K562 (cell line): ENCODE results near the gene SPATA25. TPM values are rescaled to one million over a fixed set of nuclear protein-coding genes. Genes with fewer than 3 reads are reported as not detected.

Source experiments
- CBFA2T2 ChIP-seq: fragments of 450-650 bp; conservative IDR thresholded peaks from 2 replicates; pipeline ENCODE4 v1.6.1; 2017; ENCODE audit warnings: mild to moderate bottlenecking
- DACH1 ChIP-seq: fragments of 450-650 bp; IDR thresholded peaks from 2 replicates; pipeline ENCODE4 v1.6.1; 2018; ENCODE audit not compliant: partially characterized antibody
- DPF2 ChIP-seq: fragments of 450-650 bp; IDR thresholded peaks from 2 replicates; pipeline ENCODE4 v1.6.1; 2016
- MEF2D ChIP-seq: conservative IDR thresholded peaks from 2 replicates; pipeline ENCODE4 v1.6.1; 2016; ENCODE audit warnings: low read depth, missing genetic modification characterization, missing compliant biosample characterization
- NRF1 ChIP-seq, 2 experiments: fragments of 450-650 bp; IDR thresholded peaks in 1 of 2; conservative IDR thresholded peaks in 1 of 2; 2 replicates each; pipeline ENCODE4 v1.6.1; 2014; ENCODE audit warnings: mild to moderate bottlenecking in 2 of 2
- RNF2 ChIP-seq: sonication (generic); IDR thresholded peaks from 2 replicates; pipeline ENCODE4 v1.6.1; 2016
- ZBTB17 ChIP-seq: fragments of 450-650 bp; formaldehyde crosslinking; IDR thresholded peaks from 2 replicates; pipeline ENCODE4 v1.4.0; 2020; ENCODE audit warnings: mild to moderate bottlenecking
- ZNF431 ChIP-seq: sonication (generic); formaldehyde crosslinking; IDR thresholded peaks from 2 replicates; pipeline ENCODE4 v1.8.0; 2022; ENCODE audit warnings: mild to moderate bottlenecking, missing genetic modification reagents
- polyA plus RNA-seq, 8 experiments: library from polyadenylated mRNA; depleted of rRNA in 4 of 8; stranded (reverse) in 5 of 8; unstranded in 3 of 8; fragments of >200 nt; fragmentation: Nextera tagmentation in 2 of 8; fragmentation: Illumina TruSeq in 1 of 8; extraction: Ambion mirVana in 2 of 8; extraction: Trizol in 1 of 8; gene quantifications; 2 replicates each; pipeline versions ENCODE4 v1.2.1 to v1.2.3, GENCODE V29; 2011 to 2014; ENCODE audit warnings: inconsistent platforms in 1 of 8, missing spikeins in 1 of 8
- total RNA-seq, 7 experiments: library from RNA; depleted of rRNA in 6 of 7; stranded (reverse); fragments of >200 nt in 6 of 7; fragmentation: Illumina TruSeq in 2 of 7; extraction: Trizol in 2 of 7; gene quantifications; 2 replicates each; pipeline versions ENCODE4 v1.2.1 to v1.2.3, GENCODE V29; 2011 to 2021; ENCODE audit warnings: low replicate concordance in 1 of 7
- TF ChIP-seq, protein P1 (sequence below), 2 experiments: fragments of 250-450 bp in 1 of 2; fragments of 450-650 bp in 1 of 2; sonication (Bioruptor Pico) in 1 of 2; IDR thresholded peaks; 2 replicates each; pipeline versions ENCODE4 v1.6.1 to v1.8.0; 2016 to 2021; ENCODE audit warnings: mild to moderate bottlenecking in 2 of 2, moderate library complexity in 2 of 2, missing compliant biosample characterization in 1 of 2, missing genetic modification characterization in 1 of 2
- TF ChIP-seq, protein P2 (sequence below): fragments of 250-450 bp; sonication (Bioruptor Pico); IDR thresholded peaks from 2 replicates; pipeline ENCODE4 v1.8.0; 2022; ENCODE audit warnings: moderate library complexity, mild to moderate bottlenecking, inconsistent platforms
- TF ChIP-seq, protein P3 (sequence below): fragments of 250-450 bp; sonication (Bioruptor Pico); IDR thresholded peaks from 2 replicates; pipeline ENCODE4 v1.4.0; 2020; ENCODE audit warnings: mild to moderate bottlenecking, moderate library complexity, borderline replicate concordance
- TF ChIP-seq, protein P4 (sequence below), 2 experiments: fragments of 200-800 bp in 1 of 2; sonication (Bioruptor generic) in 1 of 2; sonication (generic) in 1 of 2; formaldehyde crosslinking in 1 of 2; IDR thresholded peaks in 1 of 2; conservative IDR thresholded peaks in 1 of 2; 2 replicates each; pipeline versions ENCODE4 v1.5.0 to v1.6.1; 2016 to 2020; ENCODE audit warnings: missing compliant biosample characterization in 1 of 2, missing genetic modification characterization in 1 of 2, missing genetic modification reagents in 1 of 2
- TF ChIP-seq, protein P5 (sequence below): sonication (generic); formaldehyde crosslinking; IDR thresholded peaks from 2 replicates; pipeline ENCODE4 v1.8.0; 2022; ENCODE audit warnings: missing genetic modification reagents, mild to moderate bottlenecking, moderate library complexity, borderline replicate concordance

Gene SPATA25
- total and polyA plus RNA-seq, 9 of the 15 experiments (the other 6 are each of a cell fraction or from before 2014, with no cell fraction given), result 0.21 to 0.95 (median 0.53) TPM; not detected in 3

DNA sequence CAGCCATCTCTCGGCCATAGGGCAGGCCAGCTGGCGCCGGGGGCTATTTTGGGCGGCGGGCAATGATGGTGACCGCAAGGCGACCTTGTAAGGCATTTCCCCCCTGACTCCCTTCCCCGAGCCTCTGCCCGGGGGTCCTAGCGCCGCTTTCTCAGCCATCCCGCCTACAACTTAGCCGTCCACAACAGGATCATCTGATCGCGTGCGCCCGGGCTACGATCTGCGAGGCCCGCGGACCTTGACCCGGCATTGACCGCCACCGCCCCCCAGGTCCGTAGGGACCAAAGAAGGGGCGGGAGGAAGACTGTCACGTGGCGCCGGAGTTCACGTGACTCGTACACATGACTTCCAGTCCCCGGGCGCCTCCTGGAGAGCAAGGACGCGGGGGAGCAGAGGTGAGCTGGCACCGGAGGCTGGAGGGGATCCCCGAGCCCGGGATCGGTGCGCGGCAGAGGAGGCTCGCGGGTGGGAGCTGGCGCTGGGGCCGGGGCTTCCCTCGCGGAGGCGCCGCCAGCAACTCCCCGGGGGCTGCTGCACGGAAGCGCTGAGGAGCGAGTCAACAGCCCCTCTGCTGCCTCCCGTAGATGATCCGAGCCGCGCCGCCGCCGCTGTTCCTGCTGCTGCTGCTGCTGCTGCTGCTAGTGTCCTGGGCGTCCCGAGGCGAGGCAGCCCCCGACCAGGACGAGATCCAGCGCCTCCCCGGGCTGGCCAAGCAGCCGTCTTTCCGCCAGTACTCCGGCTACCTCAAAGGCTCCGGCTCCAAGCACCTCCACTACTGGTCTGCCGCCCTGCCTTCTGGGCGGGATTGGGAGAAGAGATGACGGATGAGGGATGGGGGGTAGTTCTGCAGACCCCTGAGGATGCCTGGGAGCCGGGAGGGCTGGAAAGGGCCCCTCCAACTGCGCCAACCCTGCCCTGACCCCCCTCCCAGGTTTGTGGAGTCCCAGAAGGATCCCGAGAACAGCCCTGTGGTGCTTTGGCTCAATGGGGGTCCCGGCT, 3.9 kb upstream of the SPATA25 start, which contains the start of the genes CTSA and NEURL2 (continued):
- TF ChIP-seq, protein P1, sequence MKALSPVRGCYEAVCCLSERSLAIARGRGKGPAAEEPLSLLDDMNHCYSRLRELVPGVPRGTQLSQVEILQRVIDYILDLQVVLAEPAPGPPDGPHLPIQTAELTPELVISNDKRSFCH (CRISPR knock-in tag; IDR thresholded peaks at IDR 0.05), result no peak
- TF ChIP-seq, protein P1 (tag; IDR thresholded peaks at IDR 0.05), result peak; percentile 59; the same call in 1 of the 2 replicates
- TF ChIP-seq MEF2D (peak; percentile 42; the same call in 1 of the 2 replicates), DACH1 (peak; percentile 19), ZBTB17 (CRISPR knock-in tag) (peak; percentile 63), CBFA2T2 (peak; percentile 98), ZNF431 (peak; percentile 44), RNF2 (peak; percentile 89), DPF2 (peak; percentile 35; the same call in 1 of the 2 replicates), NRF1 (conservative IDR thresholded peaks at IDR 0.05 in 1 of 2, IDR thresholded peaks at IDR 0.05 in 1 of 2) (peak; percentile 27 to 36; a peak in 2 of 4 replicates)
- TF ChIP-seq, protein P2, sequence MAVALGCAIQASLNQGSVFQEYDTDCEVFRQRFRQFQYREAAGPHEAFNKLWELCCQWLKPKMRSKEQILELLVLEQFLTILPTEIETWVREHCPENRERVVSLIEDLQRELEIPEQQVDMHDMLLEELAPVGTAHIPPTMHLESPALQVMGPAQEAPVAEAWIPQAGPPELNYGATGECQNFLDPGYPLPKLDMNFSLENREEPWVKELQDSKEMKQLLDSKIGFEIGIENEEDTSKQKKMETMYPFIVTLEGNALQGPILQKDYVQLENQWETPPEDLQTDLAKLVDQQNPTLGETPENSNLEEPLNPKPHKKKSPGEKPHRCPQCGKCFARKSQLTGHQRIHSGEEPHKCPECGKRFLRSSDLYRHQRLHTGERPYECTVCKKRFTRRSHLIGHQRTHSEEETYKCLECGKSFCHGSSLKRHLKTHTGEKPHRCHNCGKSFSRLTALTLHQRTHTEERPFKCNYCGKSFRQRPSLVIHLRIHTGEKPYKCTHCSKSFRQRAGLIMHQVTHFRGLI (CRISPR knock-in tag), result no peak
- TF ChIP-seq, protein P3, sequence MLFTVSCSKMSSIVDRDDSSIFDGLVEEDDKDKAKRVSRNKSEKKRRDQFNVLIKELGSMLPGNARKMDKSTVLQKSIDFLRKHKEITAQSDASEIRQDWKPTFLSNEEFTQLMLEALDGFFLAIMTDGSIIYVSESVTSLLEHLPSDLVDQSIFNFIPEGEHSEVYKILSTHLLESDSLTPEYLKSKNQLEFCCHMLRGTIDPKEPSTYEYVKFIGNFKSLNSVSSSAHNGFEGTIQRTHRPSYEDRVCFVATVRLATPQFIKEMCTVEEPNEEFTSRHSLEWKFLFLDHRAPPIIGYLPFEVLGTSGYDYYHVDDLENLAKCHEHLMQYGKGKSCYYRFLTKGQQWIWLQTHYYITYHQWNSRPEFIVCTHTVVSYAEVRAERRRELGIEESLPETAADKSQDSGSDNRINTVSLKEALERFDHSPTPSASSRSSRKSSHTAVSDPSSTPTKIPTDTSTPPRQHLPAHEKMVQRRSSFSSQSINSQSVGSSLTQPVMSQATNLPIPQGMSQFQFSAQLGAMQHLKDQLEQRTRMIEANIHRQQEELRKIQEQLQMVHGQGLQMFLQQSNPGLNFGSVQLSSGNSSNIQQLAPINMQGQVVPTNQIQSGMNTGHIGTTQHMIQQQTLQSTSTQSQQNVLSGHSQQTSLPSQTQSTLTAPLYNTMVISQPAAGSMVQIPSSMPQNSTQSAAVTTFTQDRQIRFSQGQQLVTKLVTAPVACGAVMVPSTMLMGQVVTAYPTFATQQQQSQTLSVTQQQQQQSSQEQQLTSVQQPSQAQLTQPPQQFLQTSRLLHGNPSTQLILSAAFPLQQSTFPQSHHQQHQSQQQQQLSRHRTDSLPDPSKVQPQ (CRISPR knock-in tag), result peak; percentile 64; the same call in 1 of the 2 replicates
- TF ChIP-seq, protein P4, sequence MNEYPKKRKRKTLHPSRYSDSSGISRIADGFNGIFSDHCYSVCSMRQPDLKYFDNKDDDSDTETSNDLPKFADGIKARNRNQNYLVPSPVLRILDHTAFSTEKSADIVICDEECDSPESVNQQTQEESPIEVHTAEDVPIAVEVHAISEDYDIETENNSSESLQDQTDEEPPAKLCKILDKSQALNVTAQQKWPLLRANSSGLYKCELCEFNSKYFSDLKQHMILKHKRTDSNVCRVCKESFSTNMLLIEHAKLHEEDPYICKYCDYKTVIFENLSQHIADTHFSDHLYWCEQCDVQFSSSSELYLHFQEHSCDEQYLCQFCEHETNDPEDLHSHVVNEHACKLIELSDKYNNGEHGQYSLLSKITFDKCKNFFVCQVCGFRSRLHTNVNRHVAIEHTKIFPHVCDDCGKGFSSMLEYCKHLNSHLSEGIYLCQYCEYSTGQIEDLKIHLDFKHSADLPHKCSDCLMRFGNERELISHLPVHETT (CRISPR knock-in tag; conservative IDR thresholded peaks at IDR 0.05 in 1 of 2, IDR thresholded peaks at IDR 0.05 in 1 of 2), result peak in 1 of 2 experiments; percentile 64; a peak in 1 of 4 replicates
- TF ChIP-seq, protein P5, sequence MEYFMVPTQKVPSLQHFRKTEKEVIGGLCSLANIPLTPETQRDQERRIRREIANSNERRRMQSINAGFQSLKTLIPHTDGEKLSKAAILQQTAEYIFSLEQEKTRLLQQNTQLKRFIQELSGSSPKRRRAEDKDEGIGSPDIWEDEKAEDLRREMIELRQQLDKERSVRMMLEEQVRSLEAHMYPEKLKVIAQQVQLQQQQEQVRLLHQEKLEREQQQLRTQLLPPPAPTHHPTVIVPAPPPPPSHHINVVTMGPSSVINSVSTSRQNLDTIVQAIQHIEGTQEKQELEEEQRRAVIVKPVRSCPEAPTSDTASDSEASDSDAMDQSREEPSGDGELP, result peak; percentile 89
